Left lung (tissue), 10 donors: ENCODE results near the gene PEX6. TPM values are rescaled to one million over a fixed set of nuclear protein-coding genes. Genes with fewer than 3 reads are reported as not detected.
A peak's percentile ranks its signal among the peaks of the same experiment; 100 is the strongest.

Experiments
- ATAC-seq: fragments of 200-7000 bp; cut with Tn5 transposase; one replicate; pipeline ENCODE4 v1.9.1; 2020; ENCODE audit warnings: moderate library complexity
- DNase-seq, 4 donors: peaks; one replicate each; pipeline ENCODE4 v3.0.0-alpha.2; 2013 to 2020
- H3K27ac ChIP-seq, 2 donors: fragments of 200-600 bp; sonication (generic) in 1 of 2; one replicate each; pipeline versions ENCODE4 v1.5.0 to v1.8.0; 2020 to 2021
- H3K27me3 ChIP-seq, 2 donors: fragments of 200-600 bp; sonication (generic) in 1 of 2; one replicate each; pipeline versions ENCODE4 v1.5.0 to v1.8.0; 2020 to 2021
- H3K36me3 ChIP-seq, 2 donors: fragments of 200-600 bp; sonication (generic) in 1 of 2; one replicate each; pipeline versions ENCODE4 v1.5.0 to v1.8.0; 2020 to 2021
- H3K4me1 ChIP-seq, 2 donors: fragments of 200-600 bp; one replicate each; pipeline ENCODE4 v1.8.0; 2021
- H3K4me3 ChIP-seq, 2 donors: fragments of 200-600 bp; sonication (generic) in 1 of 2; one replicate each; pipeline versions ENCODE4 v1.5.0 to v1.8.0; 2020 to 2021; ENCODE audit warnings: mild to moderate bottlenecking in 1 of 2
- H3K9me3 ChIP-seq, 2 donors: fragments of 200-600 bp; sonication (generic) in 1 of 2; one replicate each; pipeline versions ENCODE4 v1.5.0 to v1.8.0; 2020 to 2021
- intact Hi-C, 2 donors: fragments of 100-400 bp; cut with DNase I; formaldehyde crosslinking; loops; one replicate each; pipeline versions ENCODE4 v1.11.2 to v1.14.2; 2022
- polyA plus RNA-seq, 6 donors: library from polyadenylated mRNA; unstranded; fragments of 120-200 nt; gene quantifications; one replicate each; pipeline ENCODE4 v1.2.1, GENCODE V29; 2013; ENCODE audit not compliant: insufficient read length in 6 of 6
- total RNA-seq, 2 donors: library from RNA; stranded (reverse); fragmentation: NEBNext Ultra II Directional; extraction: Animal tissue kit (Norgen Biotek cat#: 25700); gene quantifications; one replicate each; pipeline ENCODE4 v1.2.1, GENCODE V29; 2021
- TF ChIP-seq, protein P1 (sequence below), 2 donors: fragments of 200-600 bp; sonication (generic) in 1 of 2; IDR thresholded peaks; one replicate each; pipeline versions ENCODE4 v1.5.0 to v1.8.0; 2021; ENCODE audit warnings: antibody characterized with exemption in 2 of 2
- donor health status: DM: no; HTN: yes; CAD: no.
- donor health status: DM: no; HTN: no; CAD: no.

The PEX6 gene
- total and polyA plus RNA-seq, 8 donors = 15.2 to 27.1 (median 21.5) TPM

DNA sequence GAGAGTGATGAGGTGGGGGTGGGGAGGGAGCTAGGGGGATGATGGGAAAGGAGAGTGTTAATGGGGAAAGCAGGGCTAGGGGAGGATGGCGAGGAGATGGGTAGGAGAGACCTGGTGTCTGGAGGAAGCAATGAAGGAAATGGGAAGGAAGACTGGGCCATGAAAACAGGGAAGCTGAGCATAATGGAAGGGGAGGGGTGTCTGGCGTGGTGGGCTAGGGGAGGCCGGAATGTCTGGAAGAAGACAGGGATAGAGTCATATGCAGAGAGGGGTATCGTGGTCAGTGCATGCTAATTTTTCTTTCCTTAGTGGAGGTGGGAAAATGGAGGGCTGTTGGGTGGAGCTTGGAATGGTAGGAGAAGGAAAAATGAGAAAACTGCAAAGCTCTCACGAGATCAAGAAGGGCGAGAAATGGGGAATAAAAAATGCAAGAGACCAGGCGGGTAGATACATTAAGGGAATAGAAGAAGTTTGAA is 35.5 kb upstream of the PEX6 start:
- DNase-seq (peak in 1 of 4 donors; percentile 14), ATAC-seq (no peak)
- H3K4me1 ChIP-seq = peaks cover 14 to 52% of the 10 kb centered on the region in 2 donors
- H3K4me3 ChIP-seq = peak overlapping the region; percentile 67 to 78
- no peaks in the 10 kb centered on the region for H3K27me3 ChIP-seq
- TF ChIP-seq, protein P1, sequence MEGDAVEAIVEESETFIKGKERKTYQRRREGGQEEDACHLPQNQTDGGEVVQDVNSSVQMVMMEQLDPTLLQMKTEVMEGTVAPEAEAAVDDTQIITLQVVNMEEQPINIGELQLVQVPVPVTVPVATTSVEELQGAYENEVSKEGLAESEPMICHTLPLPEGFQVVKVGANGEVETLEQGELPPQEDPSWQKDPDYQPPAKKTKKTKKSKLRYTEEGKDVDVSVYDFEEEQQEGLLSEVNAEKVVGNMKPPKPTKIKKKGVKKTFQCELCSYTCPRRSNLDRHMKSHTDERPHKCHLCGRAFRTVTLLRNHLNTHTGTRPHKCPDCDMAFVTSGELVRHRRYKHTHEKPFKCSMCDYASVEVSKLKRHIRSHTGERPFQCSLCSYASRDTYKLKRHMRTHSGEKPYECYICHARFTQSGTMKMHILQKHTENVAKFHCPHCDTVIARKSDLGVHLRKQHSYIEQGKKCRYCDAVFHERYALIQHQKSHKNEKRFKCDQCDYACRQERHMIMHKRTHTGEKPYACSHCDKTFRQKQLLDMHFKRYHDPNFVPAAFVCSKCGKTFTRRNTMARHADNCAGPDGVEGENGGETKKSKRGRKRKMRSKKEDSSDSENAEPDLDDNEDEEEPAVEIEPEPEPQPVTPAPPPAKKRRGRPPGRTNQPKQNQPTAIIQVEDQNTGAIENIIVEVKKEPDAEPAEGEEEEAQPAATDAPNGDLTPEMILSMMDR (IDR thresholded peaks at IDR 0.05) = no peak
- H3K27ac ChIP-seq = peak overlapping the region; percentile 31 to 81
- H3K36me3 ChIP-seq = peaks cover 0 to 54% of the 10 kb centered on the region in 2 donors
- intact Hi-C loops = no loop called here
- no peaks in the 10 kb centered on the region for H3K9me3 ChIP-seq

DNA sequence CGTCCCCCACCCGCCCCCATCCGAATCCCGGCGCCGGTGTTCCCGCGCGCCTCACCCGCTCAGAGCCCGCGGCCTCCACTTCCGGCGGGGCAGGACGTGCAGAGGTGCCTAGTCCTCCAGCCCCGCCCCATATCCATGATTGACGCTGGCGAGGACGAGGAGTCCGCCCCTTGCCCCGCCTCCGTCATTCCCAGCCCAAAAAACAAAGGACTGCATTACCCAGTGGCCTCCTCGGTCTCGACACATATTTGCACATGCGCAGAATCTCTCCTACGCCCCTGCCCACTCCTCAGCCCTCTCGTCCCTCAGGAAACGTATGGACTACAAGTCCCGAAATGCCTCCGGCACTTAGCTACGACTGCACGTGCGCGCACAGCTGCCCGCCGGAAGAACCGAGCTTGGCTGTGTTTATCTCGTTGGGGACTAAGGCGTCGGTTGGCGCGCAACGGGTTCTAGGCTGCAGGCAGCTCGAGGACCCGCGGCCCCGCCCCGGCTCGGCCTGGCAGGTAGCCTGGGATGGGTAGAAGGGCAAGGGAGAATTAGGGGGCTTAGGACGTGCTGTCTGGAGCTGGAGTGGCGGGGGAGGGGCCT is 35.0 kb upstream of the PEX6 start, which contains the start of the genes KLHDC3 and MEA1:
TSS of gene KLHDC3 (plus strand) at position 407 of the 591 bp plus-strand sequence. CDS start 2,944 bp downstream, outside the sequence.
TSS of gene MEA1 (minus strand) at position 104 of the 591 bp plus-strand sequence. CDS start 133 bp downstream, outside the sequence.
- no peaks in the 10 kb centered on the region for H3K27me3 ChIP-seq
- TF ChIP-seq, protein P1 (IDR thresholded peaks at IDR 0.05) = no peak
- DNase-seq (peak; percentile 99 to 100 (median 99)), ATAC-seq (peak; percentile 98)
- peak within 1 kb of the TSS; percentile 67 to 78 for H3K4me3 ChIP-seq
- intact Hi-C loops = no loop called here
- H3K9me3 ChIP-seq = no peaks in the 10 kb centered on the region
- H3K4me1 ChIP-seq = peaks cover 14 to 52% of the 10 kb centered on the region in 2 donors
- H3K36me3 ChIP-seq = peaks cover 0 to 54% of the 10 kb centered on the region in 2 donors
- H3K27ac ChIP-seq = peak within 1 kb of the TSS; percentile 39 to 81

DNA sequence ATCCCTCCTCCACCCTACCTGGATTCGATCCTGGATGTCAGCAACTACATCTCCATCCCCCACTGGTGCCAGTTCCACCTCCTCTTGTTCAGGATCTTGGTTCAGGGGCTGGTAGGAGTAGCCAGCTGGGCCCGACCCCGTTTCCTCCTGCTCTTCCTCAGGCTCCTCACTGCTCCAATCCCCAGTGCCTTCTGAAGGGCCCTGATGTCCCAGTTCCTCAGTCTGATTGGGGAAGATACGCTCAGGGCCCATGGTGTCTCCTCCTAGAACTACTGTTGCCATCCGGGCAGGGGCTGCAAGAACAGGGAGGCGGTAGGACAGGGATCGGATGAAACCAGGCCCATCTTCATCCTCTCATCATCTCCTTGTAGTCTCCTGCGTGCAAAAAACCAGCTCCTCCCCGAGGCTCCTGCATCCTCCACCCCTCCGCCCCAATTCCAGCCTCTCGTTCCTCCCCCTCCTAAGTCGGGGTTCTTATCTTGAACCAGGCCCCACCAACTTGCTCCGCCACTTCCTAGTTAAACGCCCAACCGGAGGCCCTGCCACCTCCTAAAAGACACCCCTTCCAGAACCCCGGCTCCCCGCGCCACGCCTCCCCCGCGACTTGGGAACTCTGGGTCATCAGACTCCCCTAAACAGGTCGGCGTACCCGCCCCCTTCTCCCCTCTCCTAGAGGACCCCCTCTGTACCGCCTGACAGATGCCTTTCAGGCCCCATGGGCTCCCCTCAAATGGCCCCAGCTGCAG is 34.3 kb upstream of the PEX6 start:
- Histone ChIP-seq H3K9me3 (no peaks in the 10 kb centered on the region), H3K36me3 (peaks cover 0 to 54% of the 10 kb centered on the region in 2 donors), H3K4me3 (peak overlapping the region; percentile 67 to 78), H3K4me1 (peaks cover 14 to 52% of the 10 kb centered on the region in 2 donors), H3K27ac (peak overlapping the region; percentile 39 to 81), H3K27me3 (no peaks in the 10 kb centered on the region)
- intact Hi-C loops = no loop called here
- peak; percentile 15 for ATAC-seq
- DNase-seq = no peak
- TF ChIP-seq, protein P1 (IDR thresholded peaks at IDR 0.05) = no peak

DNA sequence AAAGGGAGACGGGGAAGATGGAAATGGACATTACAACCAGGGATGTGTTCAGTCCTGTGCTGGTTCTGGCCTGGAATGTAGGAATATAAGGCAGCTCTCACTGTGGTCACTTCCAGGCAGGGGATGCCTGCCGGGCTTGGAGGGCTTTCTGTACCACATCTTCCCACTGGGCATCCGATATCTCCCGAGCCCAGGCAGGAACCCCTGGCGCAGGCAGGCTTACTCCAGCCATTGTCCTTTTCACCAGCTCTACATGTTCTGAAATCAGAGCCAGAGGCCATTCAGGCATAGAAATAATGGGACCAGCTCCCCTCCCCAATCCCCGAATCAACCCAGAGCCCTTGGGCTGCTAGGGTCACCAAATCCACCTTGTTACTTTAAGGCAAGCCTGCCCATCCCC is 33.4 kb upstream of the PEX6 start:
- no peaks in the 10 kb centered on the region for H3K27me3 ChIP-seq
- no peaks in the 10 kb centered on the region for H3K9me3 ChIP-seq
- peak overlapping the region in 1 of 2 donors; percentile 78 for H3K4me3 ChIP-seq
- H3K36me3 ChIP-seq = peaks cover 0 to 54% of the 10 kb centered on the region in 2 donors
- no peak for ATAC-seq
- no peak for DNase-seq
- peak overlapping the region in 1 of 2 donors; percentile 81 for H3K27ac ChIP-seq
- TF ChIP-seq, protein P1 (IDR thresholded peaks at IDR 0.05) = no peak
- peaks cover 14 to 48% of the 10 kb centered on the region in 2 donors for H3K4me1 ChIP-seq
- intact Hi-C loops = no loop called here

DNA sequence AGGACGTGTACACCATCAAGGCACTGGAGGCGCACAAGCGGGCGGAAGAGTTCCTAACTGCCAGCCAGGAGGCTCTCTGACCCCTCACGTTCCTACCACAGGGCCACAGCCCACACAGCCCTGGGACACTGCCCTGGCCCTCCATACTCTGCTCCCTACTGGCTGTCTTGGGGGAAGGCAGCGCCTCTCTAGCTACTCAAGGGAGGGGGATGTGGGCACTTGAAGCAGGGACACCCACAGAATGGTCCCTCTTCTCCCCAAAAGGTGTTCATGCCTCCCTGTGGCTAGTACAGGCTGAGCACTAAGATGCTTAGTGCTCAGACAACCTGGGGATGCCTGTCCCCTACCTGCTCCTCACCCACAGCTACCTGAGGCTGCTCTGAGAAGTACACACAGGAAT is 32.2 kb upstream of the PEX6 start:
- Histone ChIP-seq H3K27me3 (no peaks in the 10 kb centered on the region), H3K9me3 (no peaks in the 10 kb centered on the region), H3K27ac (no peak overlapping the region), H3K4me1 (peaks cover 14 to 36% of the 10 kb centered on the region in 2 donors), H3K4me3 (no peak overlapping the region), H3K36me3 (peaks cover 0 to 63% of the 10 kb centered on the region in 2 donors)
- DNase-seq (no peak), ATAC-seq (no peak)
- TF ChIP-seq, protein P1 (IDR thresholded peaks at IDR 0.05) = no peak
- intact Hi-C loops = no loop called here
